HepG2 (cell line): ENCODE measurements around the gene GRB7. TPM values are rescaled to one million over a fixed set of nuclear protein-coding genes. Genes with fewer than 3 reads are reported as not detected.
A peak's percentile ranks its signal among the peaks of the same experiment; 100 is the strongest.

Experiments used
- ATRX ChIP-seq: sonication (generic); formaldehyde crosslinking; IDR thresholded peaks from 2 replicates; pipeline ENCODE4 v1.4.0; 2020; ENCODE audit warnings: missing genetic modification reagents, borderline replicate concordance
- FOXJ3 ChIP-seq: sonication (generic); formaldehyde crosslinking; IDR thresholded peaks from 2 replicates; pipeline ENCODE4 v1.4.0; 2020; ENCODE audit warnings: missing genetic modification reagents, mild to moderate bottlenecking, borderline replicate concordance
- GATAD2A ChIP-seq: IDR thresholded peaks from 2 replicates; pipeline ENCODE4 v1.6.1; 2016
- HOXA3 ChIP-seq: sonication (generic); formaldehyde crosslinking; IDR thresholded peaks from 2 replicates; pipeline ENCODE4 v1.5.0; 2020; ENCODE audit warnings: missing genetic modification reagents
- MBD4 ChIP-seq: IDR thresholded peaks from 2 replicates; pipeline ENCODE4 v1.6.1; 2012; ENCODE audit warnings: low read length, inconsistent platforms, borderline replicate concordance
- PHF8 ChIP-seq: sonication (generic); formaldehyde crosslinking; IDR thresholded peaks from 2 replicates; pipeline ENCODE4 v1.5.0; 2020; ENCODE audit warnings: missing genetic modification reagents
- POGZ ChIP-seq: sonication (generic); formaldehyde crosslinking; IDR thresholded peaks from 2 replicates; pipeline ENCODE4 v1.4.0; 2020; ENCODE audit warnings: mild to moderate bottlenecking, missing genetic modification reagents
- PPARG ChIP-seq: conservative IDR thresholded peaks from 2 replicates; pipeline ENCODE4 v1.6.1; 2016; ENCODE audit warnings: missing biosample characterization, missing genetic modification reagents
- TOPORS ChIP-seq: sonication (generic); formaldehyde crosslinking; IDR thresholded peaks from 2 replicates; pipeline ENCODE4 v1.8.0; 2023; ENCODE audit warnings: mild to moderate bottlenecking, missing genetic modification reagents
- YEATS4 ChIP-seq: sonication (generic); formaldehyde crosslinking; IDR thresholded peaks from 2 replicates; pipeline ENCODE4 v1.4.0; 2020; ENCODE audit warnings: missing genetic modification reagents, borderline replicate concordance
- ZC3H4 ChIP-seq: sonication (generic); formaldehyde crosslinking; IDR thresholded peaks from 2 replicates; pipeline ENCODE4 v1.4.0; 2020; ENCODE audit warnings: missing genetic modification reagents, borderline replicate concordance
- ZIK1 ChIP-seq: sonication (generic); formaldehyde crosslinking; IDR thresholded peaks from 2 replicates; pipeline ENCODE4 v1.5.0; 2020; ENCODE audit warnings: mild to moderate bottlenecking, low read depth, missing genetic modification reagents, borderline replicate concordance
- ZNF232 ChIP-seq: sonication (generic); formaldehyde crosslinking; IDR thresholded peaks from 2 replicates; pipeline ENCODE4 v1.4.0; 2020; ENCODE audit warnings: missing genetic modification reagents, borderline replicate concordance
- ZNF260 ChIP-seq: sonication (generic); formaldehyde crosslinking; IDR thresholded peaks from 2 replicates; pipeline ENCODE4 v1.4.0; 2020; ENCODE audit warnings: missing genetic modification reagents, low read depth, mild to moderate bottlenecking, borderline replicate concordance
- ZNF570 ChIP-seq: sonication (generic); formaldehyde crosslinking; IDR thresholded peaks from 2 replicates; pipeline ENCODE4 v1.4.0; 2020; ENCODE audit warnings: mild to moderate bottlenecking, missing genetic modification reagents, borderline replicate concordance
- ZNF781 ChIP-seq: sonication (generic); formaldehyde crosslinking; IDR thresholded peaks from 2 replicates; pipeline ENCODE4 v1.5.1; 2020; ENCODE audit warnings: borderline replicate concordance, mild to moderate bottlenecking, missing genetic modification reagents; ENCODE audit errors: not compliant biosample characterization
- polyA plus RNA-seq, 8 experiments: library from polyadenylated mRNA; depleted of rRNA in 3 of 8; stranded (reverse) in 7 of 8; unstranded in 1 of 8; fragments of >200 nt; fragmentation: Illumina TruSeq in 4 of 8; extraction: Trizol in 4 of 8; gene quantifications; 2 replicates each; pipeline versions ENCODE4 v1.2.1 to v1.2.3, GENCODE V29; 2011 to 2016; ENCODE audit warnings: low read depth in 4 of 8, missing spikeins in 1 of 8, mixed read lengths in 1 of 8; ENCODE audit not compliant: insufficient read depth in 1 of 8
- total RNA-seq, 5 experiments: library from RNA; depleted of rRNA; stranded (reverse); fragments of >200 nt; fragmentation: Illumina TruSeq; extraction: Trizol; gene quantifications; 2 replicates each; pipeline ENCODE4 v1.2.3, GENCODE V29; 2016; ENCODE audit warnings: low read depth in 1 of 5
- TF ChIP-seq, protein P1 (sequence below): sonication (generic); formaldehyde crosslinking; IDR thresholded peaks from 2 replicates; pipeline ENCODE4 v1.4.0; 2020; ENCODE audit warnings: mild to moderate bottlenecking, missing genetic modification reagents, borderline replicate concordance
- TF ChIP-seq, protein P2 (sequence below): sonication (generic); formaldehyde crosslinking; IDR thresholded peaks from 2 replicates; pipeline ENCODE4 v1.4.0; 2020; ENCODE audit warnings: missing genetic modification reagents
- TF ChIP-seq, protein P3 (sequence below): sonication (generic); formaldehyde crosslinking; IDR thresholded peaks from 2 replicates; pipeline ENCODE4 v1.4.0; 2020; ENCODE audit warnings: missing genetic modification reagents
- TF ChIP-seq, protein P4 (sequence below): sonication (generic); formaldehyde crosslinking; IDR thresholded peaks from 2 replicates; pipeline ENCODE4 v1.4.0; 2020; ENCODE audit warnings: mild to moderate bottlenecking, missing genetic modification reagents

The GRB7 gene
- total and polyA plus RNA-seq, 2 of the 13 experiments (the other 11 are each of a cell fraction or from before 2014, with no cell fraction given): 60.2 to 77.7 TPM

DNA sequence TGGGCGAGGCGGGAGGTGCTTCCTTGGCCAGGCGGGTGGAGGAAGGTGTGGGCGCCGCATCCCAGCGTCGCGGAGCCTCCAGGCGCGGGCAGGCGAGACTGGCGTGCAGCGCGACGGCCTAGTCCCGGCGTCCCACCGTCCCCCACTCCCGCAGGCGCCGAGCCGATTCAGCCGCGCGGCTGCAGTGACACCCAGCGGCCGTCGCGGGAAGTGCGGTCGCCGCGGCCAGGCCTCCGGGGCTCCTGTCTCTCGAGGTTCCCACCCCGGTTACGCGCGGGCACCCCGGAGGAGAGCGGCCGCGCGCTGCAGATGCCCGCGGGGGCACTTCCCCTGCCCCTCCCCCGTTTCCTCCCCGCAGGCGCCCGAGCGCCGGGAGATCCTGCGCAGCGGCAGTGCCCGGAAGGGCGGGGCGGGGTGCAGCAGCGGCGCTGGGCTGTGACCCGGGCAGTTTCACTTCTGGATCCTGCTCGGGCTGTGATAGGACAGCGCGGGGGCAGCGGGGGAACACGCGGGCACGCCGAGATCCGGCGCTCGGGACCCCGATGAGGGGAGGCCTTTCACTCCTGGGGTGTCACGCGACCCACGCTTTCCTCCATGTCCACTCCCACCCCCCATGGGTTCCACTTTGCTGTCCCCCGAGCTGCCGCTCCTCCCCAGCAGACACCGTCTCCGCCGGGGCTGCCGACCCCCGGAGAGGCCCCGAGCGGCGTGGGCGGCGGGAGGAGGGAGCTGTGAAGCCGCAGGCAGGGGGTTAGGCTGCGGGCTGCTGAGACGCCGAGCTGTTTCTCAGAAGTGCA lies 16.6 kb downstream of the GRB7 start (continued):
- TF ChIP-seq, protein P1, sequence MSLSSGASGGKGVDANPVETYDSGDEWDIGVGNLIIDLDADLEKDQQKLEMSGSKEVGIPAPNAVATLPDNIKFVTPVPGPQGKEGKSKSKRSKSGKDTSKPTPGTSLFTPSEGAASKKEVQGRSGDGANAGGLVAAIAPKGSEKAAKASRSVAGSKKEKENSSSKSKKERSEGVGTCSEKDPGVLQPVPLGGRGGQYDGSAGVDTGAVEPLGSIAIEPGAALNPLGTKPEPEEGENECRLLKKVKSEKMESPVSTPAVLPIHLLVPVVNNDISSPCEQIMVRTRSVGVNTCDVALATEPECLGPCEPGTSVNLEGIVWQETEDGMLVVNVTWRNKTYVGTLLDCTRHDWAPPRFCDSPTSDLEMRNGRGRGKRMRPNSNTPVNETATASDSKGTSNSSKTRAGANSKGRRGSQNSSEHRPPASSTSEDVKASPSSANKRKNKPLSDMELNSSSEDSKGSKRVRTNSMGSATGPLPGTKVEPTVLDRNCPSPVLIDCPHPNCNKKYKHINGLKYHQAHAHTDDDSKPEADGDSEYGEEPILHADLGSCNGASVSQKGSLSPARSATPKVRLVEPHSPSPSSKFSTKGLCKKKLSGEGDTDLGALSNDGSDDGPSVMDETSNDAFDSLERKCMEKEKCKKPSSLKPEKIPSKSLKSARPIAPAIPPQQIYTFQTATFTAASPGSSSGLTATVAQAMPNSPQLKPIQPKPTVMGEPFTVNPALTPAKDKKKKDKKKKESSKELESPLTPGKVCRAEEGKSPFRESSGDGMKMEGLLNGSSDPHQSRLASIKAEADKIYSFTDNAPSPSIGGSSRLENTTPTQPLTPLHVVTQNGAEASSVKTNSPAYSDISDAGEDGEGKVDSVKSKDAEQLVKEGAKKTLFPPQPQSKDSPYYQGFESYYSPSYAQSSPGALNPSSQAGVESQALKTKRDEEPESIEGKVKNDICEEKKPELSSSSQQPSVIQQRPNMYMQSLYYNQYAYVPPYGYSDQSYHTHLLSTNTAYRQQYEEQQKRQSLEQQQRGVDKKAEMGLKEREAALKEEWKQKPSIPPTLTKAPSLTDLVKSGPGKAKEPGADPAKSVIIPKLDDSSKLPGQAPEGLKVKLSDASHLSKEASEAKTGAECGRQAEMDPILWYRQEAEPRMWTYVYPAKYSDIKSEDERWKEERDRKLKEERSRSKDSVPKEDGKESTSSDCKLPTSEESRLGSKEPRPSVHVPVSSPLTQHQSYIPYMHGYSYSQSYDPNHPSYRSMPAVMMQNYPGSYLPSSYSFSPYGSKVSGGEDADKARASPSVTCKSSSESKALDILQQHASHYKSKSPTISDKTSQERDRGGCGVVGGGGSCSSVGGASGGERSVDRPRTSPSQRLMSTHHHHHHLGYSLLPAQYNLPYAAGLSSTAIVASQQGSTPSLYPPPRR (CRISPR knock-in tag): peak; percentile 66
- TF ChIP-seq HOXA3 (CRISPR knock-in tag): peak; percentile 92
- TF ChIP-seq ZNF570 (CRISPR knock-in tag): 0 out of 2 replicates have a peak, but pooled peaks have one; percentile 61
- peak; percentile 73 for TF ChIP-seq PHF8
- TF ChIP-seq ZNF260 (CRISPR knock-in tag): no peak
- 0 out of 2 replicates have a peak, but pooled peaks have one; percentile 12 for TF ChIP-seq FOXJ3
- TF ChIP-seq, protein P2, sequence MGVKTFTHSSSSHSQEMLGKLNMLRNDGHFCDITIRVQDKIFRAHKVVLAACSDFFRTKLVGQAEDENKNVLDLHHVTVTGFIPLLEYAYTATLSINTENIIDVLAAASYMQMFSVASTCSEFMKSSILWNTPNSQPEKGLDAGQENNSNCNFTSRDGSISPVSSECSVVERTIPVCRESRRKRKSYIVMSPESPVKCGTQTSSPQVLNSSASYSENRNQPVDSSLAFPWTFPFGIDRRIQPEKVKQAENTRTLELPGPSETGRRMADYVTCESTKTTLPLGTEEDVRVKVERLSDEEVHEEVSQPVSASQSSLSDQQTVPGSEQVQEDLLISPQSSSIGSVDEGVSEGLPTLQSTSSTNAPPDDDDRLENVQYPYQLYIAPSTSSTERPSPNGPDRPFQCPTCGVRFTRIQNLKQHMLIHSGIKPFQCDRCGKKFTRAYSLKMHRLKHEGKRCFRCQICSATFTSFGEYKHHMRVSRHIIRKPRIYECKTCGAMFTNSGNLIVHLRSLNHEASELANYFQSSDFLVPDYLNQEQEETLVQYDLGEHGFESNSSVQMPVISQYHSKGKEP (CRISPR knock-in tag): peak; percentile 88; the same call in 1 of the 2 replicates
- no peak for TF ChIP-seq ZNF781 (CRISPR knock-in tag)
- TF ChIP-seq, protein P3, sequence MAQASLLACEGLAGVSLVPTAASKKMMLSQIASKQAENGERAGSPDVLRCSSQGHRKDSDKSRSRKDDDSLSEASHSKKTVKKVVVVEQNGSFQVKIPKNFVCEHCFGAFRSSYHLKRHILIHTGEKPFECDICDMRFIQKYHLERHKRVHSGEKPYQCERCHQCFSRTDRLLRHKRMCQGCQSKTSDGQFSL (CRISPR knock-in tag): peak; percentile 59
- TF ChIP-seq TOPORS (CRISPR knock-in tag): peak; percentile 75; the same call in 1 of the 2 replicates
- peak; percentile 67; the same call in 1 of the 2 replicates for TF ChIP-seq PPARG
- no peak for TF ChIP-seq ATRX (CRISPR knock-in tag)
- TF ChIP-seq ZIK1: peak; percentile 97
- TF ChIP-seq, protein P4, sequence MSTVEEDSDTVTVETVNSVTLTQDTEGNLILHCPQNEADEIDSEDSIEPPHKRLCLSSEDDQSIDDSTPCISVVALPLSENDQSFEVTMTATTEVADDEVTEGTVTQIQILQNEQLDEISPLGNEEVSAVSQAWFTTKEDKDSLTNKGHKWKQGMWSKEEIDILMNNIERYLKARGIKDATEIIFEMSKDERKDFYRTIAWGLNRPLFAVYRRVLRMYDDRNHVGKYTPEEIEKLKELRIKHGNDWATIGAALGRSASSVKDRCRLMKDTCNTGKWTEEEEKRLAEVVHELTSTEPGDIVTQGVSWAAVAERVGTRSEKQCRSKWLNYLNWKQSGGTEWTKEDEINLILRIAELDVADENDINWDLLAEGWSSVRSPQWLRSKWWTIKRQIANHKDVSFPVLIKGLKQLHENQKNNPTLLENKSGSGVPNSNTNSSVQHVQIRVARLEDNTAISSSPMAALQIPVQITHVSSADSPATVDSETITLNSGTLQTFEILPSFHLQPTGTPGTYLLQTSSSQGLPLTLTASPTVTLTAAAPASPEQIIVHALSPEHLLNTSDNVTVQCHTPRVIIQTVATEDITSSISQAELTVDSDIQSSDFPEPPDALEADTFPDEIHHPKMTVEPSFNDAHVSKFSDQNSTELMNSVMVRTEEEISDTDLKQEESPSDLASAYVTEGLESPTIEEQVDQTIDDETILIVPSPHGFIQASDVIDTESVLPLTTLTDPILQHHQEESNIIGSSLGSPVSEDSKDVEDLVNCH (CRISPR knock-in tag): peak; percentile 95
- TF ChIP-seq GATAD2A: peak; percentile 74
- TF ChIP-seq MBD4: no peak
- no peak for TF ChIP-seq POGZ (CRISPR knock-in tag)
- peak; percentile 97 for TF ChIP-seq YEATS4
- TF ChIP-seq ZNF232: peak; percentile 78
- TF ChIP-seq ZC3H4 (CRISPR knock-in tag): no peak
